Measurements from ENCODE around the gene TSKU. TPM values are rescaled to one million over a fixed set of nuclear protein-coding genes. Genes with fewer than 3 reads are reported as not detected.

TSKU gene
- total RNA-seq, 3 donors from 2014 or later, result 51.1 to 360 (median 65.1) TPM

- H3K27ac ChIP-seq, result peak overlapping the region; percentile 54 to 60
- H3K27me3 ChIP-seq, result no peaks in the 10 kb centered on the region
- peak overlapping the region; percentile 18 to 55 (median 30) for H3K4me3 ChIP-seq
- no peaks in the 10 kb centered on the region for H3K9me3 ChIP-seq
- H3K4me1 ChIP-seq, result peaks cover 0 to 5% of the 10 kb centered on the region in 2 donors
- TF ChIP-seq CTCF (IDR thresholded peaks at IDR 0.05) (peak; percentile 71 to 95 (median 95)), POLR2A (IDR thresholded peaks at IDR 0.05) (no peak), POLR2AphosphoS5 (IDR thresholded peaks at IDR 0.05) (peak; percentile 44 to 82 (median 64))
- DNase-seq (ENCODE audit: low spot score in 2 of 2), result peak; percentile 67 to 80
- intact Hi-C loops (cut with DNase I; ENCODE audit: low total_unique reads), result no loop called here
- no peaks in the 10 kb centered on the region for H3K36me3 ChIP-seq
Measured at GRCh38 chr11:76799066-76799804, 16.1 kb downstream of the TSKU start.

GRCh38 chr11:76800466-76801200 lies 17.5 kb downstream of the TSKU start:
- Histone ChIP-seq H3K36me3 (no peaks in the 10 kb centered on the region), H3K4me3 (no peak overlapping the region), H3K9me3 (no peaks in the 10 kb centered on the region), H3K4me1 (no peaks in the 10 kb centered on the region), H3K27me3 (no peaks in the 10 kb centered on the region), H3K27ac (peak overlapping the region in 1 of 2 donors; percentile 5)
- TF ChIP-seq POLR2A (IDR thresholded peaks at IDR 0.05) (no peak), POLR2AphosphoS5 (IDR thresholded peaks at IDR 0.05) (no peak), CTCF (IDR thresholded peaks at IDR 0.05) (no peak)
- peak in 1 of 2 donors; percentile 9 for DNase-seq (ENCODE audit: low spot score in 2 of 2)
- intact Hi-C loops (cut with DNase I; ENCODE audit: low total_unique reads), result no loop called here

GRCh38 chr11:76801225-76801624 lies 18.1 kb downstream of the TSKU start:
- intact Hi-C loops (cut with DNase I; ENCODE audit: low total_unique reads), result no loop called here
- Histone ChIP-seq H3K27ac (no peak overlapping the region), H3K9me3 (no peaks in the 10 kb centered on the region), H3K4me3 (no peak overlapping the region), H3K36me3 (no peaks in the 10 kb centered on the region), H3K4me1 (no peaks in the 10 kb centered on the region), H3K27me3 (no peaks in the 10 kb centered on the region)
- no peak for TF ChIP-seq CTCF (IDR thresholded peaks at IDR 0.05)
- no peak for TF ChIP-seq POLR2A (IDR thresholded peaks at IDR 0.05)
- no peak for TF ChIP-seq POLR2AphosphoS5 (IDR thresholded peaks at IDR 0.05)
- DNase-seq (ENCODE audit: low spot score in 2 of 2), result no peak

GRCh38 chr11:76801736-76802135 lies 18.6 kb downstream of the TSKU start:
- no peak overlapping the region for H3K27ac ChIP-seq
- DNase-seq (ENCODE audit: low spot score in 2 of 2), result no peak
- TF ChIP-seq POLR2A (IDR thresholded peaks at IDR 0.05), result no peak
- no peak for TF ChIP-seq POLR2AphosphoS5 (IDR thresholded peaks at IDR 0.05)
- no peak for TF ChIP-seq CTCF (IDR thresholded peaks at IDR 0.05)
- H3K36me3 ChIP-seq, result no peaks in the 10 kb centered on the region
- no peaks in the 10 kb centered on the region for H3K4me1 ChIP-seq
- no peaks in the 10 kb centered on the region for H3K9me3 ChIP-seq
- H3K4me3 ChIP-seq, result no peak overlapping the region
- intact Hi-C loops (cut with DNase I; ENCODE audit: low total_unique reads), result no loop called here
- H3K27me3 ChIP-seq, result no peaks in the 10 kb centered on the region

GRCh38 chr11:76802151-76802550 lies 19.0 kb downstream of the TSKU start:
- peak in 1 of 2 donors; percentile 2 for DNase-seq (ENCODE audit: low spot score in 2 of 2)
- Histone ChIP-seq H3K27me3 (no peaks in the 10 kb centered on the region), H3K27ac (no peak overlapping the region), H3K9me3 (no peaks in the 10 kb centered on the region), H3K4me1 (no peaks in the 10 kb centered on the region), H3K36me3 (no peaks in the 10 kb centered on the region), H3K4me3 (no peak overlapping the region)
- TF ChIP-seq POLR2AphosphoS5 (IDR thresholded peaks at IDR 0.05) (no peak), CTCF (IDR thresholded peaks at IDR 0.05) (no peak), POLR2A (IDR thresholded peaks at IDR 0.05) (no peak)
- intact Hi-C loops (cut with DNase I; ENCODE audit: low total_unique reads), result no loop called here
